GM12801 (cell line): ENCODE results near the gene GGN.

Source experiments
- TF ChIP-seq, protein P1 (sequence below): IDR thresholded peaks from one replicate; pipeline ENCODE4 v1.5.1; 2011; ENCODE audit warnings: control low read depth; ENCODE audit not compliant: insufficient read length; ENCODE audit errors: extremely low read depth

GGN gene

DNA sequence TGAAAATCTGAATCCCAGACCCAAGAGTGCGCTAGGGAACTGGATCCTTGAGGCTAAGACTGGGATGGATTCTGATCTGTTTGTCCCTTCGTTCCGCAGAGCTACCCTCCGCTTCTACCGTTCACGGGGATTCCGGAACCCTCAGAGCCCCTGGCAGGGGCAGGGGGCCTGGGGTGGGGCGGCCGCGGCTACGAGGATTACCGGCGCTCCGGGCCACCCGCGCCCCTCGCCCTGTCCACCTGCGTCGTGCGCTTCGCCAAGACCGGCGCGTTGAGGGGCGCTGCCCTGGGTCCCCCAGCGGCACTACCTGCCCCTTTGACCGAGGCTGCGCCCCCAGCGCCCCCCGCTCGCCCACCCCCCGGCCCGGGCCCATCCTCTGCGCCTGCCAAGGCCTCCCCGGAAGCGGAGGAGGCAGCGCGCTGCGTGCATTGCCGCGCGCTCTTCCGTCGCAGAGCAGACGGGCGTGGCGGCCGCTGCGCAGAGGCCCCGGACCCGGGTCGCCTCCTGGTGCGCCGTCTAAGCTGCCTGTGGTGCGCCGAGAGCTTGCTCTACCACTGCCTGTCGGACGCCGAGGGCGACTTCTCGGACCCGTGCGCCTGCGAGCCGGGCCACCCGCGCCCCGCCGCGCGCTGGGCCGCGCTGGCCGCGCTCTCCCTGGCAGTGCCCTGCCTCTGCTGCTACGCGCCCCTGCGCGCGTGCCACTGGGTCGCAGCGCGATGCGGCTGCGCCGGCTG lies 7.7 kb upstream of the GGN start:
- TF ChIP-seq, protein P1, sequence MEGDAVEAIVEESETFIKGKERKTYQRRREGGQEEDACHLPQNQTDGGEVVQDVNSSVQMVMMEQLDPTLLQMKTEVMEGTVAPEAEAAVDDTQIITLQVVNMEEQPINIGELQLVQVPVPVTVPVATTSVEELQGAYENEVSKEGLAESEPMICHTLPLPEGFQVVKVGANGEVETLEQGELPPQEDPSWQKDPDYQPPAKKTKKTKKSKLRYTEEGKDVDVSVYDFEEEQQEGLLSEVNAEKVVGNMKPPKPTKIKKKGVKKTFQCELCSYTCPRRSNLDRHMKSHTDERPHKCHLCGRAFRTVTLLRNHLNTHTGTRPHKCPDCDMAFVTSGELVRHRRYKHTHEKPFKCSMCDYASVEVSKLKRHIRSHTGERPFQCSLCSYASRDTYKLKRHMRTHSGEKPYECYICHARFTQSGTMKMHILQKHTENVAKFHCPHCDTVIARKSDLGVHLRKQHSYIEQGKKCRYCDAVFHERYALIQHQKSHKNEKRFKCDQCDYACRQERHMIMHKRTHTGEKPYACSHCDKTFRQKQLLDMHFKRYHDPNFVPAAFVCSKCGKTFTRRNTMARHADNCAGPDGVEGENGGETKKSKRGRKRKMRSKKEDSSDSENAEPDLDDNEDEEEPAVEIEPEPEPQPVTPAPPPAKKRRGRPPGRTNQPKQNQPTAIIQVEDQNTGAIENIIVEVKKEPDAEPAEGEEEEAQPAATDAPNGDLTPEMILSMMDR, result no peak

DNA sequence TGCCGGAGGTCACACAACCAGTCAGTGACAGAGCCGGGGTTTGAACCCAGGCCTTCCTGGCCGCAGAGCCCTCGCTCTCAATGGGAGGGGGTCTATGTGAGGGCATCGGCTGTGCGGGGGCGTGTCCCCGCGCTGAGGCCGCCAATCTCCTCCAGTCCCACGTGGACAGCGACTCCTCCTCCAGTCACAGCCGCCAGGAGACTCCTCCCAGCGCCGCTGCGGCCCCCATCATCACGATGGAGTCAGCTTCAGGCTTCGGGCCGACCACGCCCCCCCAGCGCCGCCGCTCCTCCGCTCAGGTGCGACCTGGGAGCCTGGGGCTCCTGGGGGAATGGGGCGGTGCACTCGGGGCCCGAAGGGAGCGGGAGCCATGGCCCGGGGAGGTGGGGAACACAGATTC lies 6.7 kb upstream of the GGN start:
- TF ChIP-seq, protein P1, result no peak

DNA sequence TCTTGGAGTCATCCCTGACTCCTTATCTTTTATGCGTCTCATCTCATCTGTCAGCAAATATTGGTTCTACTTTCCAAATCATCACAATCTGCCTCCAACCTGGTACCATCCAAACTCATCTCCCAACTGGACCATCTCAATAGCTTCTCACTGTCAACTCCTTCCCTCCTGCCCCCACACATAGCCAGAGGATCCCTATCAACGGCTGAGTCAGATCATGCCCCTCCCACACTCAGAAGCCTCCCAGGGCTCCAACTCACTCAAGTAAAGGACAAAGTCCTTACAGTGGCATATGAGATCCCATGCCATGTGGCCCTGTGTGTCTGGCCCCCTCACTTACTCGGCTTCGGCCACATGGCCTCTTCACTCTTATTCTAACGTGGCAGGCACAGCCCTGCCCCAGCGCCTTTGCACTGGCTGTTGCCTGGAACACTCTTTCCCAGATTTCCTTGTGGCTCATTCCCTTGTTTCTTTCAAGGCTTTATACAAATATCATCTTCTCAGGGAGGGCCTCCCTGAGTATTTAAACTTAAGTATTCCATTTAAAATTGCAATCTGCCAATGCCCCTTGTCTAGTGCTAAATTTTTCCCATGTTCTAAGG lies 5.0 kb upstream of the GGN start:
- TF ChIP-seq, protein P1, result no peak

DNA sequence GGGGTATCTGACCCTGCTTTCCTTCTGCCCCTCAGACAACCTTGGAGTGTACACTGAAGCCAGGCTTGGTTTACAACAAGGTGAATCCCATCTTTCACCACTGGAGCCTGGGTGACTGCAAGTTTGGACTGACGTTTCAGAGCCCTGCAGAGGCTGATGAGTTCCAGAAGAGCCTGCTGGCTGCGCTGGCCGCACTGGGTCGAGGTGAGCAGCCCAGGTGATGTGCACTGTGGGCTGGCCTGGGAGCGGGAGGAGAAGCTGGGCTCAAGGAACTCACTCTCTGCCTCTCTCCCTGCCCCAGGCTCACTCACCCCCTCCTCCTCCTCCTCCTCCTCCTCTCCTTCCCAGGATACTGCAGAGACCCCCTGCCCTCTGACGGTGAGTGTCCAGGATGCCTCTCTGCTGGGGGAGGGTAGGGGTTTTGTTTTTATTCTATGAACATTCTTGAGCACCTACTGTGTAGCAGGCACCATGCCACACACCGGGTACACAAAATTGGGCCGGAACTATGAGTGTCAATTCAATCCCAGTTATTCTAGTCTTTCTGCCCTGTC lies 4.2 kb upstream of the GGN start:
- TF ChIP-seq, protein P1, result no peak

DNA sequence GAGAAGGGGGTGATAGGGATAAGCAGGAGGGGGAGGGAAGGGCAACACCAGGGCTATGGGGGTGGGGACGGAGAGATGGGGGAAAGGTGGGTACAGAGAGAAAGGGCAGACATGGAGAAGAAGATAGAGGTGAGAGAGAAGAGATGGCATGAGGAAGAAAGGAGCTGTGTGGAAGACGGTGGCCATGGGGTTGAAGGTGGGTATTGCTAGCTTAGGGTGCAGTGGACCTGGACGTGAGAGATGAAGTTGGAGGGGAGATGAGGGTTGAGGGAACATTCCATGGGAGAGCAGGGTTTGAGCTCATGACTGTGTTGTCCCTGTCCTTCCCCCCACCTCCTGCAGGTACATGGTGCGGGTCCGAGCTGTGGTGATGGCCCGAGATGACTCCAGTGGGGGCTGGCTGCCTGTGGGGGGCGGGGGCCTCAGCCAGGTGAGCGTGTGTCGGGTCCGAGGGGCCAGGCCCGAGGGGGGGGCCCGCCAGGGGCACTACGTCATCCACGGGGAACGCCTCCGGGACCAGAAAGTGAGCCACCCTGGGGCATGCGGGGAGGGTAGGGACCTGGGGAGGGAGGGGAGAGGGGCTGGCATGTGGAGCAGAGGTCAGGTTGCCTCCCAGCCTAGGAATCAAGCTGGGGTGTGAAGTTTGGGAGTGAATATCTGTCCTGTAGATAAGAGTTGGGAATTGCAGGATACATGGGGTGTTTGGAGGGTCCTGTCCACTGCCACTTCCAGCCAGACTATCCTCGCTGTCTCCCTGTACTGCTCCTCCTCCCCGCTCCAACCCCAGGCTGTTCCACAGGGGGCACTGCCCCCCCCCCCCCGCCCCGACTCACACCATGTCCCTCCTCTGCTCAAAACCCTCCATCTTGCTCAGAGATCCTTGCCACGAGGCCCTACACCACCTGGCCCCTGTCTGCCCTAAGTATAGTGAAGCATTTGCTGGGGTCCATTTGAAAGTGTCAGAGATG lies 2.4 kb upstream of the GGN start:
- TF ChIP-seq, protein P1, result no peak

DNA sequence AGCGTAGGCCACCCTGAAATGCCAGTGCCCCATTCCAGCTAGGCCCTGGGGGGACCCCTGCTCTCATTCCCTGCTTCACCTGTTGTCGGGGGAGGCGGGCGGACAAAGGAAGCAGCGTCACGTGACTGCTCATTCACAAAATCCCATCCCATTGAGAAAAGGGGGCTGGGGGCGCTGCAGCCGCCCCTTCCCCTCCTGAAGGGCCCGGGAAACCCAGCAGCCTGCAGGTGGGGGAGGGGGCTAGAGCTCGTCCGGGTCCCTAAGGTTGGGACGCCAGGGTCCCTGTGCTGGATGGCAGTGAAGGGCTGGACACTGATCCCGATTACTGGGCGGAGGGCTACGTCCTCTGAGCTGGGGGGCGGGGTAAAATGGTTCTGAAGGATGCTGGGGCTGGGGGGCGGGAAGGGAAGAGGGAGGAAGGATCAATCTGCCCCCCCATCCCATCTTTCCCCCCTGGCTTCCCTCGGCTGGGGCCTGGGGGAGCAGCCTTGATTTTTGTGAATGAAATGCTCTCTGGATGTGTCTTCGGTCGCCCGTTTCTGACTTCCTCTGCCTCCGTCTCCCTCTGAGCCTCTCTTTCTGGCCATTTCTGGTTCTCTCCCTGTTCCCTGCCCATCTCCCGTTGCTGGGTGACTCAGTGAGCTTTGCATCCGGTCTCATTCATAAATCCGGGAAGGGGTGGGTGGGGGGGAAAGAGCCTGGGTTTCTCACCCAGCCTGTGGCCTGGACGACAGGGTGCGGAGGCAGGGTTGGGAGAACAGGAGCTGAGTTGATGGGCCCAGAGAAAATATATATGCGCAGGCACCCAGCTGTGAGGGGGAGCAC lies 1.5 kb upstream of the GGN start:
- TF ChIP-seq, protein P1, result no peak
